GM21737 (cell line): ENCODE data around the gene KCNN2.
"Not testable (repeated sequence)": the region's sequence is repeated elsewhere in the genome, so short reads cannot be mapped to it uniquely, and the experiment has no call there.

Experiments
- ATAC-seq: cut with Tn5 transposase; IDR thresholded peaks from one replicate; pipeline ENCODE4 v1.9.1; 2021; ENCODE audit warnings: mild to moderate bottlenecking, moderate library complexity; ENCODE audit not compliant: unreplicated experiment

KCNN2 gene

DNA sequence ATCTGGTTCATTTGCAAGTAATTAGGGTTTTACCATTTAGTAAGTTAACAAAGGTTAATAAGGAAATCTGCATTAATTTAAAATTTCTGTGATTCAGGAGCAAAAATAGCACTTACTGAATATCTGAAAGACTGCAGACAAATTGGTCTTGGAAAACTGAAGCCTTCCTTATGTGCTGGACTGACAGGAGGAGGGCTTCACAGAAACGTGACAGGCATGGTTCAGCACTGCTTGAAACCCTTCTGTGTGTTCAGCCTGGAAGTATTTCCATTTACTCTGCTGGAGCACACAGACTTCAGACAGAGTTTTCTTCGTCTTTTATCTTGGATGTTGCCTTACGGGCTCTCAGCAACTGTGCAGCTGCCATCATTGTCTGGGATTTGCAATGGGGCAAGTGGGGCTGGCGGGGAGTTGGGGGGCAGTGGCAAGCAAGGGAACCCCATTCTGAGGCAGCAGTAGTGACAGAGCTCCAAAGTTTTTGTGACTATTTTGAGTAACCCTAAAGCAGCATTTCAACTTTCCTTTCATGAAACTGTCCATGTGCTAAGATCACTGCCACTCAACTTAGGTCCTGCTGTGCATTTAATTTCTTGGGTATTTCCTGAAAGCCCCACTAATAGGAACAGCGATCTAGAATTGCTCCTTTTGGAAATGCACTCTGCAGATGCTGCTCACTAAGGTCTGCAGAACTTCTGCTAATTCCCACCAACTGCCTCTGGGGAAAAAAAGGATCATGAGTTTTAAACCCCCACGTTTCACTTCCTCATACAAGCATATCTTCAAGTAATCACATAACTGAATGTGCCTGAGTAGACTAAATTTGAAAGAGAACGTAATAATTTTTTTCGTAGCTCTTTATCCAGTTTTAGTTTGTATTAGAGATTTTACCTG is 56.6 kb downstream of the KCNN2 start:
- ATAC-seq: peak; percentile 97

DNA sequence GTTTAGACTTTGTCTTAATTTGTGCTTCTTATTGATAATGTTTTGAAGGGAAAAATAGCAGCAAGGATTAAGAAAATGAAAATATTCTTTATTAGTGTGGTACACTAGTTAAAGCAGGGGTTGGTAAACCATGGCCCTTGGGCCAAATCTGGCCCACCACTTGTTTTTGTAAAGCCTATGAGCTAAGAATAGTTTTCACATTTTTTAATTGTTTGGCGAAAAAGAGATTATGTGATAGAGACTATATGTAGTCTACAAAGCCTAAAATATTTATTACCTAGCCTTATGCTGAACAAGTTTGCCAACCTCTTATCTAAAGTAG is 57.2 kb downstream of the KCNN2 start:
- ATAC-seq: peak; percentile 24

DNA sequence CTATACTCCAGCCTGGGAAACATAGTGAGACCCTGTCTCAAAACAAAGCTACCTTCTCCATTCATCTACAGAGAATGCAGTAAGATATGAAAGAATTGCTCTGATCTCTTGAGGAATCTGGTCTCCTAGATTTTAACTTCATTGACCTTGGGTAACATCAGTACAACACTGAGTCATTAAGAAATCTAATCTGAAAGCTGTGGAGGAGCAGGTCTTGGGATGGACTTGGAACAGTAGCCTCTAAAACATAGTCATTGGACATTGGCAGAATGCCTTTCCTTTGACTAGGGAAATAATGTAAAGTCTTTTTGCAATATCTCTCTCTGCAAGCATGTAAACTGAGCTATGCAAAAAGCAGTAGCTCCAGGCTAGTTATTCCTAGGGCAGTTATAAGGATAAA is 58.1 kb downstream of the KCNN2 start:
- ATAC-seq: no peak

DNA sequence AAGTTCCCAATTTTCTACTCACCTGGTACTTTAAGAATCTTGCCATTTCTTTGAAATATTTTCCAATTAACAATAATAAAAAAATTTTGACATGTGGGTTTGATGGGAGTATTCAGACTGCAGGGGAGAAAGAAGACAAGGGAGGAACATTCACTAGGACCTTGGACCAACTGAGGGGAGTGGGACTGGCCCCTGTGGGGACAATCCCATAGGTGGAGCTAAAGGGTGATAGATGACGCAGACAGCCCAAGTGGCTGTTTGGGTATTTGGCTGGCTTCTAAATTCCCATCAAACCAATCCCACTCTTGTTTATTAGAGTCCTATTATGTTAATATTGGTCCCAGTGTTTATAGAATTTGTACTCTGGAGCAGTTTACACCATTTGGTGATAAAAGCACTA is 65.3 kb downstream of the KCNN2 start:
- no peak for ATAC-seq

DNA sequence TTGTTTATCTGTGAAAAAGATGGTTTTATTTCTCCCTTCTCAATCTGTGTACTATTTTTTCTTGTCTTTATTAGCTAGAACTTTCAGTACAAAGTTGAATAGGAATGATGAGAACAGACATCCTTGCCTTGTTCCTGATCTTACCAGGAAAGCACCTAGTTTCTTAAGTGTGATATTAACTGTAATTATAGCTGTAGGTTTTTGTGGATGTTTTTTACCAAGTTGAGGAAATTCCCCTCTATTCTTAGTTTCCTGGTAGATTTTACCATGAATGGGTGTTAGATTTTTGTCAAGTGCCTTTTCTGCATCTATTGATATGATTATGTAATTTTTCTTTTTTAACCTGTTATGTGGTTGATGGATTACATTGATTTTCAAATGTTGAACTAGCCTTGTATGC is 68.7 kb downstream of the KCNN2 start:
- ATAC-seq: no peak

DNA sequence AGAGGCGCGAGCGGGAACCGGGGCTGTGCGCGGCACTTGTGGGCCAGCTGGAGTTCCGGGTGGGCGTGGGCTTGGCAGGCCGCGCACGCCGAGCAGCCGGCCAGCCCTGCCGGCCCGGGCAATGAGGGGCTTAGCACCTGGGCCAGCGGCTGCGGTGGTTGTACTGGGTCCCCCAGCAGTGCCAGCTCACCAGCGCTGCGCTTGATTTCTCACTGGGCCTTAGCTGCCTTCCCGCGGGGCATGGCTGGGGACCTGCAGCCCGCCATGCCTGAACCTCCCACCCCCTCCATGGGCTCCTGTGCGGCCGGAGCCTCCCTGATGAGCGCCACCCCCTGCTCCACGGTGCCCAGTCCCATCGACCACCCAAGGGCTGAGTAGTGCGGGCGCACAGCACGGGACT is 70.8 kb downstream of the KCNN2 start:
- ATAC-seq: not testable (repeated sequence)

DNA sequence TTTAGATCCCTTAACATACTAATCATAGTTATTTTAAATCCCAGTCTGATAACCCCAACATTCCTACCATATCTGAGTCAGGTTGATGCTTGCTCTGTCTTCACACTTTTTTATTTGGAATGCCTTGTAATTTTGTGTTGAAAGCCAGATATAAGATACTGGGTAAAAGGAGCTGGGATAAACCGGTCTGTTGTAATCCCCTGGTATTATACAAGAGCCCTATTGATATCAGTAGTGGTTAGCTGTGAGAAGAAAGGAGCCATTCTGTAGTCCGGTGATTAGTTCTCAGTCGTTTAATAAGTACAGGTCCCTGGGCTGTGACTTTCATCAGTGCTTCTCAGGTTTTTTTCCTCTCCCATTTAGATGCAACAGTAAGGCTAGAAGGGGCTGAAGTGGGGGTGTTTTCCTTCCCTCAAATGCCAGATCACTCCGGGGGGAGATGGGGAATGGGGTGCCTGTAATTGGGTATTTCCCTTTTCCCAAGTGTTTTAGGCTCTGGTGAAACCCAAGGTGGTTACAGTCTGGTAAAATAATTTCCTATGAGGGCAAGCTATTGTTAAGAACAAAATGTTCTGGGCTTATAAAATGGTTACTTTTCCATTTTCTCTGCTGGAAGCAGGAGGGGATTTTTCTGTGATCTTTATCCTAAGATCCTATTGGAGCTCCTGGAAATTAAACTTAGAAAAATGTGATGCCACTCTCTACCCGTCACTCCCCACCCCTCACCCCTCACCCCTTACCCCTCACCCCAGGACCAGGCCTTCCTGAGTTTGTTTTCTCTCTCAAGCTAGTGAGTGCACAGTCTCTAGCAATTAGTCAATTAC is 72.7 kb downstream of the KCNN2 start:
- no peak for ATAC-seq

DNA sequence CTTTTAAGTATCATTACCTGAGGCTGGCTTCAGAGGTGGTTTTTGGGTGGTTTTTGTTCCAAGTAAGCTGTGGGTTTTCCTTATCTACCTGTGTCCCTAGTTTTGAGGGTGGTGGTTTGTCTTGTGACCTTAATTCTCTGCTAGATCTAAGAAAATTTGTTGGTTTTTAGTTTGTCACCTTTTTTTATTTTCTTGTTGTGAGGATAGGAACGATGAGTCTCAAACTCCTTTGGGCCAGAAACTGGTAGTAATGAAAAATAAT is 73.3 kb downstream of the KCNN2 start:
- no peak for ATAC-seq

DNA sequence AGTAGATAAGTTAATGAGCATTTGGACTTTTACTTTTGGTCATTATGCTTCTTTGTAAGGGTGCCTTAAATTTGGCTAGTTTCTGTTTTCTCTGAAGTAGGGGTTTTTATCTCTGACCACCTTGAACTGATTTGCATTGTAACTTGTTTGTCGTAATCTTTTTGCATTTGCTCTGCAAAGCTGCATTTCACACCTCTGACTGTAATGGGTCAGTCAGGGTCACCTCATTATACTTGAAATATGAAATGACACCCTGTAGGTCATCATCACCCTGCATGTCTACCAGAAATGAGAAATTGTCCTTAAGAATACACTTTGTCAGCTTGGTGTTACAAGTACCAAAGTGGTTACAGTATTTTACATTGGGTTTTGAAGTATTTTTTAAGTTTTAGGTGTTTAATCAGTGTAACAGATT is 74.0 kb downstream of the KCNN2 start:
- ATAC-seq: no peak

DNA sequence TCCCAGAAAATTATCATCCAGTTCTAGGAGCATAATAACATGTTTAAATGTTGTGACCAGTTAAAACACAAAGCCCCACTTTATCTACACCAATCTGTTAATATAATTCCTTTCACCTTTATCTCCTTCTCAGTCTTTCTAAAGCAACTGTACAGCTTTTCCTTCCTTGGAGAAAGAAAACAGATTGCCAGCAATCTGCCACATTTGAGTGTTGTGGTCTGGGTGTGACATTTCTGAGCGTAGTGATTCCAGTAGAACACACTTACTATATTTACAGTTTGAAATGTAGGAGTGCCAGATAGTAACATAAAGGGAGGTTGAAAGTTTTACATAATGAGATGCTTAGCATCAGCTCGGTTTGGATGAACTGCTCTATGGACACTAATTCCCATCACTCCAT is 76.1 kb downstream of the KCNN2 start:
- no peak for ATAC-seq

DNA sequence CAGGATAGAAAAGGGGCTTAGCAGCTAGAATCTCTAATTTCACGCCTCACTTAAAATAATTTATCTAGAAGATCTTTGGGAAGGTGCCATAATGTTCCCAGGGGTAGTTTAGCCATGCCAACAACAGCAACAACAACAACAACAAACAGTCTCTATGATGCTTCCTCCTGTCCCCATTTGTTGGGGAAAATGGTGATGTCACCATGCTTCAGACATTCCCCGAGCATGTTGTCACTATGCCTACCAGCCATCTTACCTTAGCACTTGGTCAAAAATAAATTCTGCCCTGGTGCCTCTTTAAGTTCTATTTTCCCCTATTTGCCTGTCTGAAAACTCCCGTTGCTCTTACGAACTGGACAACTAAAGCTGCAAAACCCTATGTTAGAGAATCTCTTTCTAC is 76.6 kb downstream of the KCNN2 start:
- ATAC-seq: no peak

DNA sequence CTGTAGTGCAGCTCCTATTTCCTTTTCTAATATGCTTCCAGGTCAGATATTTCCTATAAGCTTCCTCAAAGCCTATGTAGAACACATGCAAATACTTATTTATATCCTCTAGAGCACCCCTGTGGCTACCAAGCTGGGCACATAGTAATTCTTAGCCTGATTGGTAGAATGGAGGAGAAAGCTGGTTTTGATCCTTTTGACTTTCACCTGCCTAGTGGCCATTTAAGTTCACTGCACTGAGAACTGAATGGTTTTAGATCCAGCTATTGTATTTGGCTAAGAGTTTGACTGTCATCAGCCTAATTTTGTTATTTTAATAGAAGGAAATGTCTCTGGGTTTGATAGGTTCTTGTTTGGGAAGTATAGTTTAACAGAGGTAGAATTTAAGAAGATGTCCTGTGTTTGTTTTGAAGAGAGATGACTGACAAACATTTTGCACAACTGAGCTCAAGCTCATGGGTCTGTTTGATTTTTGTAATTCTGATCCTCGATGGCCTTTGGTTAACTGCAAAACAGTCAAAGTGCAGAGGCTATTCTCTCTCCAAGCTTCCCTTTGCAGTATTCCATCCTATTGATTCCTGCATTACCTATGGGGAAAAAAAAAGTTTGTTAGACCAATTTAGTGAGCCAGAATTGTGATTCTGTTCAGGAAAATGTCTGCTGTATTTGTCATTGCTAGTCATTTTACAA is 85.4 kb downstream of the KCNN2 start:
- ATAC-seq: no peak

DNA sequence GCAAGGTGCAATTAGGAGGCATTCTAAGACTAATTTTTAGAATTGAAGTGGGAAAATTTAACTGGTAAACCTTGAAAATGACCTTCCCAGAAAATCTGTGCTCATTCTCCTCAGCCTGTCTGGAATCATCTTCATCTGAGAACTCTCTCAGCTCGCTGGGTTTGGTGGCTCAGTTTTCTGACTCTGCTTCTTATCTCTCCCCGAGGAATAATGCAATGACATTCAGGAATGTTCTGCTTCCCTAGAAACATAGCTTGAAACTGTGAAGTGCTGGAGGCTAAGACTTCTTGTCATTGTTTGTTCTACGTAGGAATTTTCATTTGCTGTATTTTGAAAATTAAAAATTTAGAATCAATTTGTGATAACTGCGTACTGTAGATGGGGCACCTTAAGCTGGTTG is 86.6 kb downstream of the KCNN2 start:
- no peak for ATAC-seq

DNA sequence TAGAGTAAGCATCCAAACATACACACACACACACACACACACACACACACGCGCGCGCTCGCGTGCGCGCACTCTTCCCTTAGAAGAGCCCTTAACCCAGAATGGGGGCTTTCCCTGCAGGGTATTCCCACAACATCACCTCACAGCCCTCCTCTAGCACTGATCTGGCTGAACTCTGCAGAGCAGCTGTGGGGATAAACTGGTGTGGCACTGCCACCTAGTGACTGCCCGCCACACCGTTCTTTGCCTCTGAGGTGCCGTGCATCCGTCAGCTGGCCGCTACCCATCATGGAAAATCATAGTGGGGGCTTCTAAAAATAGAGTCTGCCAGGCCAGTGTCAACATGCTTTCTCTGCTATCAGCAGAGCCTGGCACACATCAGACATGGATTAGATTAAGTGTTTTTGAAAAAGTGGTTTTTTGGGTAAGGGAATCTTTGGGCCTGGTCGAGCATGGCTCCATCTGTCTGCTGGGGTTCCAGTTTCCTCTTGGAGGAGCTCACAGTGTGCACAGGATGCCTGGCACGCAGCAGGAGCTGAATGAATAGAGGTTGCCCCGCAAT is 88.1 kb downstream of the KCNN2 start:
- ATAC-seq: peak; percentile 97

DNA sequence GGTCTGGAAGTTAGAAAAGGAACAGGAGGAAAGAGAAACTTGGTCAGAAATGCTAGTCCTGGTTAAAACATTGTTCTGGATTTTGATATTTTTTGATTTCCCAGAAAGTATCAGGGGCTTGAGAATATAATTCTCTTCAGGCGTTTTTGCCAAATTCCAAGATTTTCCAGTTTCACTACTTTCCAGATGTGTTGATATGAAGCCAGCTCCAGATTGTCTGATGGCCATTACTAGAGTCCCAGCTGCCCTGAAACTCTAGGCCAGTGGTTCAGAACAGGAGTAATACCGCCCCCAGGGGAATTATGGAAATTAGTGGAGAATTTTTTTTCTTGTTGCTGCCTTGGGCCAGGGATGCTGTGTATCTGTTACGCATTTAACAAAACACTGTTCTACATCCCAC is 88.6 kb downstream of the KCNN2 start:
- no peak for ATAC-seq

DNA sequence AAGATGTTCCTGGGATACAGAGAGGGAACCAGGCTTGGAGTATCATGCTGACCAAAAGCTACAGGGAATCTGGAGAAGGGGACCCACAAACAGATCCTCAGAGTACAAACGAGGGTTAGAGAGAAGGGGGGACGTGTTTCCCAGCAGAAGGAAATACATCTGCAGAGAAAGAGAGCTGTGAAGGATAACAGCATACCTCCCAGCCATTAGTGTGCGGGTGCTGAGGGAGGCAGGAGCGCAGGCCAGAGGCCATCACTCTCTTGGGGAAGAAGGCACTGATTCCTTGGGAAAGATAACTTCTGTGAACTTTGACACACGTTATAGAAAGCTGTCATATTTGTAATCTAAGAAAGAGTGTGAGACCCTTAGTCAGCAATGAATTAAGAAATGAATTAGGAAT is 96.9 kb downstream of the KCNN2 start:
- no peak for ATAC-seq

DNA sequence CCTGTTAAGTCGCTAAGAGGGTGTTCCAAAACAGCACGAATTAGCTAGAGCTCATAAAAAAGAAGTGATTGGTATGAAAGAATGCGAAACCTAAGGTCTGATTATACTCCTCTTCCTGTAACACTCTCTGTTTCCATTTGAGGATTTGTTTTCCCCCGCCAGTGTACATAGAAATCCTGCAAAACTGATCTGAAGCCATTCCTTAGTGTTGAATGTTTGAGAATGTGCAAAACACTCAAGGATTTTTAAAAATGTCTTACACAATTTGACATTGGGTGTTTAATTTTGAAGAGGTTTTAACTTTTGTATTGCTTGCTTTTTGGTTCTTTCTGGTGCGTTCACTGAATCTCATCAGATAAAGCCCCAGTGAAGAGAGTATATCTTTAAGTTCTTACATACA is 105.3 kb downstream of the KCNN2 start:
- ATAC-seq: no peak

DNA sequence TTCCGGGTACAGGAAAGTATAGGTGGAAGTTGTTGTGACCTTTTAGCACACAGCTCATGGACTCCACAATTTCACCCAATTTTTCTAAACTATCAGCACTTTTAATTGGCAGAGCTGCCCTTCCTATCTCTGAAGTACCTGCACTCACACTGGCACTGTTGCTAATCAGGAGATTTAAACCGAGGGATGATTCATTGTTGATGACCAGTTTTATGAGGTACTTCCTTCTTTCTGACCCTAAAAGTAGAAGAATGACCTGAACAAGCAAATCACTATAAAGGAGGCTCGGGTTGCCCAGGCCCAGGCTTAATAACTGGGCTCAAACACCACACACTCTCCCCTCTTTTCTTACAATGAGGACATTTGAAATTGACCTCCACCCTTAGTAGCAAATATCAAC is 105.9 kb downstream of the KCNN2 start:
- no peak for ATAC-seq

DNA sequence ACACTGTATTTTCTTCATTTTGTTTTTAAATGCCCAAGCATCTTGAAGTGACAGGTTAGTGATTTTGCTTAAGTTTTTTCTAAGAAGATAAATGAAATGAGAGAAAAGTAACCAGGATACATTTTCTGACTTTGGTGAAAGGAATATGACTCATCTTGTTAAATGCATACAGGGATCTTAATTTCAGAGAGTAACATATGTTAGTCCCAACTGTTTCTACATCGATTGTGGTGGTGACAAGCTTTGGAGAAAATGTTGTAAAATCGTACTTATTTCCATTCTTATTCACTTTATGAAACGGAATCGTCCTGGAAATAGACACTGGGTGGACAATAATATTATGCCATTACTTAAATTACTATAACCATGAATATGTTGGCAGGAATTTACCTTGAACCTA is 107.5 kb downstream of the KCNN2 start:
- ATAC-seq: no peak

DNA sequence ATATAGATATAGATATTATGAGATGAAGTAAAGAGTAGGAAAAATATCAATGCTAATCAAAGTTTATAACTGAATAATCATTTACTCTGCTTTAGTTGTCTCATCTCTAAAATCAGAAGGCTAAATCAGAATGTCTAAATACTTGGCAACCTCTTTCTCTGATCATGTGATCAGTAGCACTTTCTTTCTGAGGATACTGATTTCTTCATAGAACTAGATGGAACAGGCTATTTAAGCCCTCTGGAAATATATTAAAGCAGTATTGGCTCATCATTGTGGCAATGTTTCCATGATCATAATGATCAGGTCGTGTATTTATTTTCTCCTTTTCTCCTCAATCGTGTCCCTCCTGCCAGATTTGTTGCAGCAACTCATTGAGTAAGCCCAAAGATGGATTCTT is 109.7 kb downstream of the KCNN2 start:
- ATAC-seq: no peak

DNA sequence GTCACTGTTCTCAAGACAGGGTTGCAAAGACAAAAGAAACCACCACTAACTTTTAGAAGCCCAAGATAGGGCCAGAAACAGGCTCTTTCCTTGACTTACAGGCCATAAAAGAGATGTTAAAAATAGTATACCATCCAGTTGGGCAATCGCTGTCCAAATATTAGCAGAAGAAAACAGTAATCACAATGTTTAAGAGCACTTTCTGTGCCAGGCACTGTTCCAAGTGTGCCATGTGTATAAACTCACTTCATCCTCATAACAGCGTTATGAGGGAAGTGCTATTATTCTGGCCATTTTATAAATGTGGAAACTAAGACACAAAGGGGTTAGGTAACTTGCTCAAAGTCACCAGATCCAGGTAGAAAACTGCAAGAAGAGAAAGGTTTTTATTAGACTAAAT is 111.7 kb downstream of the KCNN2 start:
- no peak for ATAC-seq
